Tibial artery (tissue), 4 donors: Measurements from ENCODE around the gene ITGB5.

ENCODE experiments used
- DNase-seq, 2 donors: peaks; one replicate each; pipeline ENCODE4 v3.0.0-alpha.2; 2019
- H3K27ac ChIP-seq, 2 donors: fragments of 200-600 bp; sonication (generic) in 1 of 2; 1 replicate in 1 of 2; 2 replicates in 1 of 2; pipeline ENCODE4 v1.5.1; 2018 to 2019; ENCODE audit warnings: mild to moderate bottlenecking in 1 of 2
- H3K27me3 ChIP-seq, 2 donors: fragments of 200-600 bp; sonication (generic) in 1 of 2; one replicate each; pipeline versions ENCODE4 v1.5.1 to v1.6.0; 2016 to 2019
- H3K36me3 ChIP-seq, 3 donors: fragments of 200-600 bp; sonication (generic) in 2 of 3; one replicate each; pipeline ENCODE4 v1.5.1; 2016 to 2019; ENCODE audit warnings: mild to moderate bottlenecking in 2 of 3
- H3K4me1 ChIP-seq, 4 donors: fragments of 200-600 bp; sonication (generic) in 2 of 4; 1 replicate in 3 of 4; 2 replicates in 1 of 4; pipeline ENCODE4 v1.5.1; 2016 to 2019
- H3K4me3 ChIP-seq, 2 donors: fragments of 200-600 bp; sonication (generic) in 1 of 2; 1 replicate in 1 of 2; 2 replicates in 1 of 2; pipeline ENCODE4 v1.5.1; 2018 to 2019; ENCODE audit warnings: mild to moderate bottlenecking in 2 of 2
- H3K9me3 ChIP-seq, 3 donors: fragments of 200-600 bp; sonication (generic) in 1 of 3; one replicate each; pipeline ENCODE4 v1.5.1; 2016 to 2019
- CTCF ChIP-seq, 2 experiments: fragments of 200-600 bp in 1 of 2; fragments of 450-650 bp in 1 of 2; IDR thresholded peaks; one replicate each; pipeline ENCODE4 v1.5.1; 2017 to 2019; ENCODE audit warnings: antibody characterized with exemption in 2 of 2, mild to moderate bottlenecking in 1 of 2, moderate library complexity in 1 of 2
- intact Hi-C: fragments of 100-400 bp; cut with DNase I; formaldehyde crosslinking; loops from one replicate; pipeline ENCODE4 v1.15.0; 2023; ENCODE audit warnings: low total_unique reads

ITGB5 gene

GRCh38 chr3:124873226-124873625 is 13.9 kb downstream of the ITGB5 start:
- intact Hi-C loops: no loop called here
- Histone ChIP-seq H3K27ac (peak overlapping the region in 1 of 2 donors; percentile 99), H3K27me3 (no peaks in the 10 kb centered on the region), H3K4me1 (peaks cover 1 to 70% (median 34%) of the 10 kb centered on the region in 4 donors), H3K9me3 (no peaks in the 10 kb centered on the region), H3K36me3 (peaks cover 7 to 29% (median 19%) of the 10 kb centered on the region in 3 donors), H3K4me3 (no peak overlapping the region)
- DNase-seq: no peak
- no peak for TF ChIP-seq CTCF (IDR thresholded peaks at IDR 0.05)

- no peak for TF ChIP-seq CTCF (IDR thresholded peaks at IDR 0.05)
- DNase-seq: no peak
Measured at GRCh38 chr3:124867511-124867910, 19.7 kb downstream of the ITGB5 start.

GRCh38 chr3:124862006-124862405 is 25.2 kb downstream of the ITGB5 start:
- no peaks in the 10 kb centered on the region for H3K9me3 ChIP-seq
- DNase-seq: no peak
- H3K36me3 ChIP-seq: peaks cover under 1 to 14% (median 3%) of the 10 kb centered on the region in 3 donors
- peaks cover 0 to 75% (median 39%) of the 10 kb centered on the region in 4 donors for H3K4me1 ChIP-seq
- no peak for TF ChIP-seq CTCF (IDR thresholded peaks at IDR 0.05)
- H3K4me3 ChIP-seq: no peak overlapping the region
- peak overlapping the region; percentile 69 to 73 for H3K27ac ChIP-seq
- no peaks in the 10 kb centered on the region for H3K27me3 ChIP-seq
- intact Hi-C loops: no loop called here

More at GRCh38 chr3:124867511-124867910, 19.7 kb downstream of the ITGB5 start:
- peaks cover 0 to 34% (median 12%) of the 10 kb centered on the region in 4 donors for H3K4me1 ChIP-seq
- H3K4me3 ChIP-seq: no peak overlapping the region
- no peaks in the 10 kb centered on the region for H3K27me3 ChIP-seq
- no peak overlapping the region for H3K27ac ChIP-seq
- intact Hi-C loops: no loop called here
- H3K36me3 ChIP-seq: peaks cover 15 to 48% (median 19%) of the 10 kb centered on the region in 3 donors
- no peaks in the 10 kb centered on the region for H3K9me3 ChIP-seq

- H3K27ac ChIP-seq: peak overlapping the region; percentile 69 to 73
- no peak for TF ChIP-seq CTCF (IDR thresholded peaks at IDR 0.05)
- H3K4me3 ChIP-seq: no peak overlapping the region
- no peaks in the 10 kb centered on the region for H3K27me3 ChIP-seq
- H3K9me3 ChIP-seq: no peaks in the 10 kb centered on the region
- DNase-seq: no peak
- peaks cover 0 to 76% (median 35%) of the 10 kb centered on the region in 4 donors for H3K4me1 ChIP-seq
- intact Hi-C loops: no loop called here
- H3K36me3 ChIP-seq: peaks cover 0 to 6% (median 3%) of the 10 kb centered on the region in 3 donors
Measured at GRCh38 chr3:124861041-124861440, 26.1 kb downstream of the ITGB5 start.

- Histone ChIP-seq H3K27ac (peak overlapping the region; percentile 69 to 73), H3K9me3 (no peaks in the 10 kb centered on the region), H3K4me3 (no peak overlapping the region), H3K36me3 (peaks cover 4 to 8% (median 5%) of the 10 kb centered on the region in 3 donors), H3K27me3 (no peaks in the 10 kb centered on the region), H3K4me1 (peaks cover 0 to 76% (median 34%) of the 10 kb centered on the region in 4 donors)
- intact Hi-C loops: no loop called here
- no peak for TF ChIP-seq CTCF (IDR thresholded peaks at IDR 0.05)
- DNase-seq: peak; percentile 87 to 89
Measured at GRCh38 chr3:124860599-124860998, 26.6 kb downstream of the ITGB5 start.

- no peaks in the 10 kb centered on the region for H3K27me3 ChIP-seq
- peak overlapping the region; percentile 69 to 73 for H3K27ac ChIP-seq
- no peak for TF ChIP-seq CTCF (IDR thresholded peaks at IDR 0.05)
- no peak for DNase-seq
- H3K4me3 ChIP-seq: no peak overlapping the region
- H3K36me3 ChIP-seq: peaks cover 12 to 22% (median 18%) of the 10 kb centered on the region in 3 donors
- peaks cover 0 to 67% (median 31%) of the 10 kb centered on the region in 4 donors for H3K4me1 ChIP-seq
- no peaks in the 10 kb centered on the region for H3K9me3 ChIP-seq
- intact Hi-C loops: no loop called here
Measured at GRCh38 chr3:124859025-124859424, 28.1 kb downstream of the ITGB5 start.
